Endodermal cell (in vitro differentiated cells): ENCODE results near the gene KCNT2. TPM values are rescaled to one million over a fixed set of nuclear protein-coding genes. Genes with fewer than 3 reads are reported as not detected.

Experiments used
- DNase-seq: peaks from one replicate; pipeline ENCODE4 v3.0.0-alpha.2; 2017
- H3K27ac ChIP-seq: 2 replicates; pipeline ENCODE4 v1.5.1; 2013; ENCODE audit warnings: mild to moderate bottlenecking, low read depth, low read length, moderate library complexity
- H3K27me3 ChIP-seq: 2 replicates; pipeline ENCODE4 v1.6.1; 2013; ENCODE audit warnings: mild to moderate bottlenecking, low read length, moderate library complexity; ENCODE audit not compliant: insufficient read depth, control insufficient read depth, poor library complexity, severe bottlenecking
- H3K36me3 ChIP-seq: 2 replicates; pipeline ENCODE4 v1.7.0; 2013; ENCODE audit warnings: mild to moderate bottlenecking, low read length, moderate library complexity; ENCODE audit not compliant: control insufficient read depth, insufficient read depth
- H3K4me1 ChIP-seq: one replicate; pipeline ENCODE4 v1.7.0; 2013; ENCODE audit warnings: low read length; ENCODE audit not compliant: control insufficient read depth, insufficient read depth
- H3K4me3 ChIP-seq: 2 replicates; pipeline ENCODE4 v1.5.1; 2013; ENCODE audit warnings: mild to moderate bottlenecking, low read length, moderate library complexity
- H3K9ac ChIP-seq: 2 replicates; pipeline ENCODE4 v1.6.1; 2013; ENCODE audit warnings: mild to moderate bottlenecking, low read length, moderate library complexity; ENCODE audit not compliant: poor library complexity, severe bottlenecking; ENCODE audit errors: extremely low read depth
- H3K9me3 ChIP-seq: 2 replicates; pipeline ENCODE4 v1.6.1; 2013; ENCODE audit warnings: mild to moderate bottlenecking, low read length, moderate library complexity; ENCODE audit not compliant: control insufficient read depth
- H3K27ac Mint-ChIP-seq: 2 replicates; pipeline ENCODE4 v1.8.0; 2020; ENCODE audit warnings: mixed read lengths
- H3K27me3 Mint-ChIP-seq: 2 replicates; pipeline ENCODE4 v1.8.0; 2021; ENCODE audit warnings: mild to moderate bottlenecking, mixed read lengths; ENCODE audit not compliant: insufficient read depth
- H3K36me3 Mint-ChIP-seq: 2 replicates; pipeline ENCODE4 v1.8.0; 2020; ENCODE audit warnings: low read depth, mixed read lengths
- H3K4me1 Mint-ChIP-seq: 2 replicates; pipeline ENCODE4 v1.8.0; 2020; ENCODE audit warnings: mixed read lengths
- H3K4me3 Mint-ChIP-seq: 2 replicates; pipeline ENCODE4 v1.8.0; 2020; ENCODE audit warnings: mild to moderate bottlenecking, moderate library complexity, mixed read lengths
- H3K9me3 Mint-ChIP-seq: 2 replicates; pipeline ENCODE4 v1.8.0; 2020; ENCODE audit warnings: mild to moderate bottlenecking, mixed read lengths
- CTCF ChIP-seq: fragments of 200-600 bp; sonication (generic); conservative IDR thresholded peaks from 2 replicates; pipeline ENCODE4 v1.5.0; 2021; ENCODE audit warnings: antibody characterized with exemption, mild to moderate bottlenecking
- WGBS, 2 experiments: methylation state at CpG; one replicate each; pipeline versions ENCODE4 v1.1.5 to v1.1.7; 2013; ENCODE audit warnings: missing lambda C conversion rate in 2 of 2, mixed read lengths in 1 of 2; ENCODE audit not compliant: insufficient coverage in 1 of 2, insufficient read length in 1 of 2; 5-methylcytosine and 5-hydroxymethylcytosine counted together
- total RNA-seq, 2 donors: library from RNA; stranded (reverse); fragmentation: NEBNext Ultra II Directional in 1 of 2; extraction: Animal tissue kit (Norgen Biotek cat#: 25700) in 1 of 2; gene quantifications; 2 replicates in 1 of 2; 3 replicates in 1 of 2; pipeline ENCODE4 v1.2.1, GENCODE V29; 2021

Gene KCNT2
- total RNA-seq, 2 donors from 2014 or later: 9.1 to 12.1 TPM

- no peak overlapping the region for H3K27ac Mint-ChIP-seq
- H3K9me3 Mint-ChIP-seq: no peaks in the 10 kb centered on the region
- no peaks in the 10 kb centered on the region for H3K27me3 Mint-ChIP-seq
- no peak overlapping the region for H3K4me3 Mint-ChIP-seq
- Histone ChIP-seq H3K9me3 (peaks cover 4% of the 10 kb centered on the region), H3K27ac (no peak overlapping the region), H3K27me3 (no peaks in the 10 kb centered on the region), H3K4me3 (no peak overlapping the region), H3K9ac (no peak overlapping the region), H3K36me3 (no peaks in the 10 kb centered on the region), H3K4me1 (no peaks in the 10 kb centered on the region)
- H3K4me1 Mint-ChIP-seq: no peaks in the 10 kb centered on the region
- no peak for TF ChIP-seq CTCF
- DNase-seq: no peak
- H3K36me3 Mint-ChIP-seq: peaks cover 3% of the 10 kb centered on the region
These were observed 119.7 kb downstream of the KCNT2 start for GRCh38 chr1:196488579-196488978.

GRCh38 chr1:196486346-196486745, 121.9 kb downstream of the KCNT2 start:
- Histone ChIP-seq H3K4me1 (no peaks in the 10 kb centered on the region), H3K9ac (no peak overlapping the region), H3K9me3 (peaks cover 4% of the 10 kb centered on the region), H3K4me3 (no peak overlapping the region), H3K27ac (no peak overlapping the region), H3K27me3 (no peaks in the 10 kb centered on the region), H3K36me3 (peaks cover 4% of the 10 kb centered on the region)
- H3K27ac Mint-ChIP-seq: no peak overlapping the region
- no peak overlapping the region for H3K4me3 Mint-ChIP-seq
- TF ChIP-seq CTCF: no peak
- no peak for DNase-seq
- H3K27me3 Mint-ChIP-seq: no peaks in the 10 kb centered on the region
- no peaks in the 10 kb centered on the region for H3K4me1 Mint-ChIP-seq
- H3K9me3 Mint-ChIP-seq: no peaks in the 10 kb centered on the region
- peaks cover 6% of the 10 kb centered on the region for H3K36me3 Mint-ChIP-seq

GRCh38 chr1:196481616-196482015, 126.6 kb downstream of the KCNT2 start:
- H3K27ac ChIP-seq: no peak overlapping the region
- WGBS, 2 experiments: 88% methylated on average over 2 of the region's 2 CpGs; no CpG with 5 or more reads in 1 of the 2 experiments
- H3K4me1 ChIP-seq: no peaks in the 10 kb centered on the region
- H3K4me3 Mint-ChIP-seq: no peak overlapping the region
- DNase-seq: no peak
- no peak overlapping the region for H3K9ac ChIP-seq
- no peaks in the 10 kb centered on the region for H3K9me3 Mint-ChIP-seq
- peaks cover 2% of the 10 kb centered on the region for H3K4me1 Mint-ChIP-seq
- no peak overlapping the region for H3K27ac Mint-ChIP-seq
- peaks cover 4% of the 10 kb centered on the region for H3K36me3 ChIP-seq
- no peaks in the 10 kb centered on the region for H3K27me3 ChIP-seq
- peaks cover 8% of the 10 kb centered on the region for H3K36me3 Mint-ChIP-seq
- peaks cover 4% of the 10 kb centered on the region for H3K9me3 ChIP-seq
- TF ChIP-seq CTCF: no peak
- no peak overlapping the region for H3K4me3 ChIP-seq
- H3K27me3 Mint-ChIP-seq: no peaks in the 10 kb centered on the region
